Keratinocyte (primary cell): ENCODE measurements around the gene PSD. TPM values are rescaled to one million over a fixed set of nuclear protein-coding genes. Genes with fewer than 3 reads are reported as not detected.

ENCODE experiments used
- DNase-seq: peaks from one replicate; pipeline ENCODE4 v3.0.0-alpha.2; 2011; ENCODE audit warnings: low read depth, missing footprints, low spot score
- FAIRE-seq: peaks from 2 replicates; lab custom pipeline; 2011; peaks lifted over from hg19 to GRCh38; lab: Jason Lieb, UNC
- H2AFZ ChIP-seq: 2 replicates; pipeline ENCODE4 v1.6.0; 2012; ENCODE audit warnings: low read length, control low read depth, inconsistent platforms; ENCODE audit not compliant: control insufficient read depth
- H3K27ac ChIP-seq: 2 replicates; pipeline ENCODE4 v1.5.1; 2011; ENCODE audit warnings: low read length; ENCODE audit not compliant: control insufficient read depth, insufficient read depth
- H3K27me3 ChIP-seq: 3 replicates; pipeline ENCODE4 v1.6.0; 2011; ENCODE audit warnings: low read length; ENCODE audit not compliant: control insufficient read depth, insufficient read depth; ENCODE audit errors: extremely low read depth
- H3K36me3 ChIP-seq, 2 experiments: 2 replicates in 1 of 2; 3 replicates in 1 of 2; pipeline ENCODE4 v1.5.1; 2011; ENCODE audit warnings: low read length in 2 of 2, mild to moderate bottlenecking in 1 of 2; ENCODE audit not compliant: control insufficient read depth in 2 of 2, insufficient read depth in 2 of 2; ENCODE audit errors: extremely low read depth in 1 of 2
- H3K4me1 ChIP-seq: 3 replicates; pipeline ENCODE4 v1.5.1; 2011; ENCODE audit warnings: low read length; ENCODE audit not compliant: control insufficient read depth, insufficient read depth; ENCODE audit errors: extremely low read depth
- H3K4me2 ChIP-seq: 3 replicates; pipeline ENCODE4 v1.6.0; 2011; ENCODE audit warnings: low read depth, low read length; ENCODE audit not compliant: control insufficient read depth, insufficient read depth; ENCODE audit errors: extremely low read depth
- H3K4me3 ChIP-seq, 3 experiments: fragments of 200-600 bp in 1 of 3; sonication (generic) in 1 of 3; 2 replicates in 2 of 3; 3 replicates in 1 of 3; pipeline ENCODE4 v1.5.1; 2011 to 2016; ENCODE audit warnings: low read length in 3 of 3, mild to moderate bottlenecking in 3 of 3, control low read depth in 2 of 3, inconsistent platforms in 1 of 3, low read depth in 1 of 3, mixed read lengths in 1 of 3, mixed run types in 1 of 3, moderate library complexity in 1 of 3; ENCODE audit not compliant: control insufficient read depth in 2 of 3, insufficient read depth in 2 of 3; ENCODE audit errors: extremely low read depth in 1 of 3
- H3K79me2 ChIP-seq: 2 replicates; pipeline ENCODE4 v1.6.0; 2012; ENCODE audit warnings: low read length; ENCODE audit not compliant: control insufficient read depth, insufficient read depth
- H3K9ac ChIP-seq: 3 replicates; pipeline ENCODE4 v1.6.0; 2011; ENCODE audit warnings: low read length; ENCODE audit not compliant: control insufficient read depth, insufficient read depth; ENCODE audit errors: extremely low read depth
- H3K9me1 ChIP-seq: 3 replicates; pipeline ENCODE4 v1.6.0; 2011; ENCODE audit warnings: low read length; ENCODE audit not compliant: control insufficient read depth, insufficient read depth; ENCODE audit errors: extremely low read depth
- H3K9me3 ChIP-seq: 2 replicates; pipeline ENCODE4 v1.5.1; 2012; ENCODE audit warnings: low read depth, low read length; ENCODE audit not compliant: control insufficient read depth
- H4K20me1 ChIP-seq: 3 replicates; pipeline ENCODE4 v1.6.0; 2011; ENCODE audit warnings: low read length; ENCODE audit not compliant: control insufficient read depth, insufficient read depth; ENCODE audit errors: extremely low read depth
- EZH2 ChIP-seq: IDR thresholded peaks from one replicate; pipeline ENCODE4 v1.6.1; 2012; ENCODE audit warnings: inconsistent platforms, mild to moderate bottlenecking, low read length, moderate library complexity
- dilution Hi-C: fragments of 300-500 bp; cut with MboI; formaldehyde crosslinking; loops from one replicate; pipeline ENCODE4 v1.7.0; 2020; ENCODE audit warnings: low sequenced_read_pairs; ENCODE audit not compliant: extremely low pct_ligation_motif_present
- polyA plus RNA-seq, 5 experiments: library from polyadenylated mRNA; depleted of rRNA in 3 of 5; stranded (reverse) in 3 of 5; stranded (forward) in 1 of 5; unstranded in 1 of 5; fragments of >200 nt; gene quantifications; 1 replicate in 1 of 5; 2 replicates in 3 of 5; 3 replicates in 1 of 5; pipeline versions ENCODE4 v1.2.1 to v1.2.3, GENCODE V29; 2011 to 2012; ENCODE audit warnings: missing spikeins in 2 of 5, low read depth in 1 of 5, low replicate concordance in 1 of 5
- TF ChIP-seq, protein P1 (sequence below), 3 experiments: IDR thresholded peaks in 1 of 3; conservative IDR thresholded peaks in 1 of 3; optimal IDR thresholded peaks in 1 of 3; 2 replicates in 2 of 3; 3 replicates in 1 of 3; pipeline versions ENCODE3 to v1.5.1; 2011; ENCODE audit warnings: low read length in 3 of 3, mild to moderate bottlenecking in 3 of 3, moderate library complexity in 2 of 3, control low read depth in 1 of 3, inconsistent platforms in 1 of 3; ENCODE audit not compliant: insufficient read depth in 2 of 3; ENCODE audit errors: extremely low read depth in 1 of 3

Gene PSD
- polyA plus RNA-seq, 1 donor (not counting 4 experiments of a cell fraction or from before 2014, with no cell fraction given) = 0.10 TPM

DNA sequence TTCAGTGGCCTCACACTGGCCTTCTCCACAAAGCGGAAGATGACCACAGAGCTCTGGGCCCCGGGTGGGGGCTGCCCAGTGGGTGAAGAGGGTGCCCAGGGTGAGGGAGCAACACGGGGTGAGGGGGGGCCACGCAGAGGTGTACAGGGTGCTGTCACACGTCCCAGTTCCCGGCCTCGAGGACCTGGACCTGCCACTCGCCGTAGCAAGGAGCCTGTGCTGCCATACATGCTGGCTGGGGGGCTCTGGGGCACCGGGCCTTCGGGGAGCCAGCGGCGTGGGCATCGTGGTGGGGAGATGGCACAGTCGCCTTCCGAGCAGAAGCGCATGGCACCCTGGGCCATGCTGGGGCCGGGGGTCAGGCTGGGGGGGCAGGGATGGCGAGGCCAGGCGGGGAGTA, 1.9 kb downstream of the PSD start:
- Histone ChIP-seq H3K27ac (no peak overlapping the region), H4K20me1 (no peaks in the 10 kb centered on the region), H3K79me2 (no peaks in the 10 kb centered on the region), H3K9me3 (no peaks in the 10 kb centered on the region), H2AFZ (no peak overlapping the region), H3K4me3 (no peak overlapping the region), H3K27me3 (peaks cover 48% of the 10 kb centered on the region), H3K36me3 (no peaks in the 10 kb centered on the region), H3K4me2 (no peak overlapping the region), H3K9ac (no peak overlapping the region), H3K4me1 (peaks cover 14% of the 10 kb centered on the region), H3K9me1 (no peaks in the 10 kb centered on the region)
- FAIRE-seq = no peak
- DNase-seq = no peak
- dilution Hi-C loops = no loop called here
- no peak for TF ChIP-seq EZH2
- TF ChIP-seq, protein P1, sequence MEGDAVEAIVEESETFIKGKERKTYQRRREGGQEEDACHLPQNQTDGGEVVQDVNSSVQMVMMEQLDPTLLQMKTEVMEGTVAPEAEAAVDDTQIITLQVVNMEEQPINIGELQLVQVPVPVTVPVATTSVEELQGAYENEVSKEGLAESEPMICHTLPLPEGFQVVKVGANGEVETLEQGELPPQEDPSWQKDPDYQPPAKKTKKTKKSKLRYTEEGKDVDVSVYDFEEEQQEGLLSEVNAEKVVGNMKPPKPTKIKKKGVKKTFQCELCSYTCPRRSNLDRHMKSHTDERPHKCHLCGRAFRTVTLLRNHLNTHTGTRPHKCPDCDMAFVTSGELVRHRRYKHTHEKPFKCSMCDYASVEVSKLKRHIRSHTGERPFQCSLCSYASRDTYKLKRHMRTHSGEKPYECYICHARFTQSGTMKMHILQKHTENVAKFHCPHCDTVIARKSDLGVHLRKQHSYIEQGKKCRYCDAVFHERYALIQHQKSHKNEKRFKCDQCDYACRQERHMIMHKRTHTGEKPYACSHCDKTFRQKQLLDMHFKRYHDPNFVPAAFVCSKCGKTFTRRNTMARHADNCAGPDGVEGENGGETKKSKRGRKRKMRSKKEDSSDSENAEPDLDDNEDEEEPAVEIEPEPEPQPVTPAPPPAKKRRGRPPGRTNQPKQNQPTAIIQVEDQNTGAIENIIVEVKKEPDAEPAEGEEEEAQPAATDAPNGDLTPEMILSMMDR (optimal IDR thresholded peaks at IDR 0.05 in 1 of 3, IDR thresholded peaks at IDR 0.05 in 1 of 3, conservative IDR thresholded peaks at IDR 0.05 in 1 of 3; ENCODE audit: extremely low read depth in 1 of 3, insufficient read depth in 2 of 3, low read length in 3 of 3) = no peak

DNA sequence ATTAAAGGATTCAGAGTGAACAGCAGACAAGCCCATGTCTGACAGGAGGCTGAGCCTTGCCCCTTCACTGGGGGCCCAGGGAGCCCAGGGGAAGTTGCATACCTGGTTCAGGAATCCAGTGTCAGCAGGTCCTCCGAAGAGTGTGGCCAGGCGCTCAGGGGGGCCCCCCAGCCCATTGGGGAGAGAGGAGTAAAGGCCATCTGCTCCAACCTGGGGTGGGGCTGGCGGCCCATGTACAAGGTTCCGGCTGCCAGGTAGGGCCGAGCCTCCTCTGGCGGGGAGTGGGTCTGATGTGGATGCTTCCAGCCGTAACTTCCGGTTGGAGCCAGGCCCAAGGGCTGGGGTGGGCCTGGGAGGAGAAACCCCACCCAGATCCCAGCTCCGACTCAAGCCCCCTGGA, 2.3 kb downstream of the PSD start:
- TF ChIP-seq, protein P1 (optimal IDR thresholded peaks at IDR 0.05 in 1 of 3, IDR thresholded peaks at IDR 0.05 in 1 of 3, conservative IDR thresholded peaks at IDR 0.05 in 1 of 3; ENCODE audit: extremely low read depth in 1 of 3, insufficient read depth in 2 of 3, low read length in 3 of 3) = no peak
- no peak for TF ChIP-seq EZH2
- H3K4me3 ChIP-seq = no peak overlapping the region
- H3K27me3 ChIP-seq = peaks cover 52% of the 10 kb centered on the region
- DNase-seq = no peak
- H3K27ac ChIP-seq = no peak overlapping the region
- H3K79me2 ChIP-seq = no peaks in the 10 kb centered on the region
- H3K36me3 ChIP-seq = no peaks in the 10 kb centered on the region
- no peaks in the 10 kb centered on the region for H3K9me1 ChIP-seq
- no peak overlapping the region for H2AFZ ChIP-seq
- FAIRE-seq = no peak
- H3K9ac ChIP-seq = no peak overlapping the region
- H3K4me1 ChIP-seq = peaks cover 14% of the 10 kb centered on the region
- H3K9me3 ChIP-seq = no peaks in the 10 kb centered on the region
- H4K20me1 ChIP-seq = no peaks in the 10 kb centered on the region
- dilution Hi-C loops = no loop called here
- H3K4me2 ChIP-seq = no peak overlapping the region
